Activated CD8-positive, alpha-beta T cell treated with anti-CD3 and anti-CD28 coated beads for 36 hours (primary cell): ENCODE data around the gene CBFA2T3. TPM values are rescaled to one million over a fixed set of nuclear protein-coding genes. Genes with fewer than 3 reads are reported as not detected.

ENCODE experiments used
- ATAC-seq: fragments of 200-7000 bp; cut with Tn5 transposase; one replicate; pipeline ENCODE4 v1.10.0; 2021; ENCODE audit warnings: mild to moderate bottlenecking, moderate library complexity
- CTCF ChIA-PET: fragments of 350-600 bp; sonication (Branson Sonifier 250); formaldehyde crosslinking; loops from one replicate; lab custom pipeline; 2021; ENCODE audit warnings: antibody characterized with exemption; lab: Charles Lee
- POLR2A ChIA-PET: fragments of 350-600 bp; sonication (Branson Sonifier 250); formaldehyde crosslinking; loops from one replicate; lab custom pipeline; 2021; ENCODE audit warnings: antibody characterized with exemption; lab: Charles Lee
- DNase-seq: peaks from one replicate; pipeline ENCODE4 v3.0.0-alpha.2; 2020
- H3K27ac Mint-ChIP-seq: one replicate; pipeline ENCODE4 v1.8.0; 2021; ENCODE audit warnings: mild to moderate bottlenecking, mixed read lengths
- H3K27me3 Mint-ChIP-seq: one replicate; pipeline ENCODE4 v1.8.0; 2021; ENCODE audit warnings: mixed read lengths
- H3K36me3 Mint-ChIP-seq: one replicate; pipeline ENCODE4 v1.8.0; 2021; ENCODE audit warnings: low read depth, mixed read lengths
- H3K4me1 Mint-ChIP-seq: one replicate; pipeline ENCODE4 v1.8.0; 2021; ENCODE audit warnings: low read depth, mixed read lengths
- H3K4me3 Mint-ChIP-seq: one replicate; pipeline ENCODE4 v1.8.0; 2021; ENCODE audit warnings: mild to moderate bottlenecking, moderate library complexity, mixed read lengths
- H3K9me3 Mint-ChIP-seq: one replicate; pipeline ENCODE4 v1.8.0; 2021; ENCODE audit warnings: mixed read lengths
- intact Hi-C: fragments of 100-400 bp; cut with micrococcal nuclease; formaldehyde crosslinking; loops from one replicate; pipeline ENCODE4 v1.10.0; 2022
- total RNA-seq, 2 experiments: library from RNA; stranded (reverse); gene quantifications; one replicate each; pipeline ENCODE4 v1.2.3, GENCODE V29; 2021
- TF ChIP-seq, protein P1 (sequence below): fragments of 200-600 bp; IDR thresholded peaks from one replicate; pipeline ENCODE4 v1.8.0; 2022; ENCODE audit warnings: antibody characterized with exemption, mild to moderate bottlenecking

Gene CBFA2T3
- total RNA-seq, 2 experiments from 2014 or later, result 0.14 to 0.34 TPM

DNA sequence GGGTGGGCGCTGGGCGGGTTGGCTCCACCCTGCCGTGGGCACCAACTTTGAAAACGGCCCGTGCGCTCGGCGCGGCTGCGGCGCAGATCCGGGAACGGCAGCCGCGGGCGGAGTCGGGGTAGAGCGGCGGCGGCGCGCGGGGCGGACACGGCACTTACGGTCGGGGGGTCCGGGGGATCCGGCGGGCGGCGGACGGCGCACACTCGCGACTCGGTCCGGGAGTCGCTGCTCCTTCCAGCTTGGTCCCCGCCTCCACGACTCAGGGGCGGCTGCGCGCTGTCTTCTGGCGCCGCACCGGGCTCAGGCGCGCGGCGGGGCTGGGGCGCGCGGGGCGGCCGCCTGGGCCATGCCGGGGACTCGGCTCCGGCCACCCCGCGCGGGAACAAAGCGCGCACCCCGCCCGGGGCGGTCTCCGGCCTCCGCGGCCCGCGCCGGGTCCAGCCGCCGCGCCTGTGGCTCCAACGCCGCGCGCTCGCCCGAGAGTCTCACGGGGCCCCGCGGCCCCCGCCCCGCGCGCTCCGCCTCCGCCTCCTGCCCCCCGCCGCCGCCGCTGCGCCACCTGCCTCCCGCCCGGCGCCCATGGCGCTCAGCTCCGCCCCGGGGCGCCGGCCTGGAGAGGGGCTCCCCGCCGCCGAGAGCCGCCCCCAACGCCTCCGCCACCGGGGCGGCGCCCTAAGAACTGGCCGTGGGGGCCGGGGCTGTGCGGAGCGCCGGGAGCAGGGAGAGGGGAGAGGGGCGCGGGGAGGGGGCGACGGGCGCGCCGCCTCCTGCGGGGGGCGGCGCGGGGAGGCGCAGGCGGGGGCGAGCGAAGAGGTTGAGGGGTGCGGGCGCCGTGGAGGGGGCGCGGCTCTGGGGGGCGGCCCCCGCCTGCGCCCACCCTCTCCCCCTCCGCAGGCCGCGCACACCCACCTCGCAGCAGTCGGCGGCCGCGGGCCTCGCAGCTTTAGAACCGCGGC, 35.9 kb downstream of the CBFA2T3 start:
- peaks cover 53% of the 10 kb centered on the region for H3K27me3 Mint-ChIP-seq
- ATAC-seq, result peak; percentile 28

DNA sequence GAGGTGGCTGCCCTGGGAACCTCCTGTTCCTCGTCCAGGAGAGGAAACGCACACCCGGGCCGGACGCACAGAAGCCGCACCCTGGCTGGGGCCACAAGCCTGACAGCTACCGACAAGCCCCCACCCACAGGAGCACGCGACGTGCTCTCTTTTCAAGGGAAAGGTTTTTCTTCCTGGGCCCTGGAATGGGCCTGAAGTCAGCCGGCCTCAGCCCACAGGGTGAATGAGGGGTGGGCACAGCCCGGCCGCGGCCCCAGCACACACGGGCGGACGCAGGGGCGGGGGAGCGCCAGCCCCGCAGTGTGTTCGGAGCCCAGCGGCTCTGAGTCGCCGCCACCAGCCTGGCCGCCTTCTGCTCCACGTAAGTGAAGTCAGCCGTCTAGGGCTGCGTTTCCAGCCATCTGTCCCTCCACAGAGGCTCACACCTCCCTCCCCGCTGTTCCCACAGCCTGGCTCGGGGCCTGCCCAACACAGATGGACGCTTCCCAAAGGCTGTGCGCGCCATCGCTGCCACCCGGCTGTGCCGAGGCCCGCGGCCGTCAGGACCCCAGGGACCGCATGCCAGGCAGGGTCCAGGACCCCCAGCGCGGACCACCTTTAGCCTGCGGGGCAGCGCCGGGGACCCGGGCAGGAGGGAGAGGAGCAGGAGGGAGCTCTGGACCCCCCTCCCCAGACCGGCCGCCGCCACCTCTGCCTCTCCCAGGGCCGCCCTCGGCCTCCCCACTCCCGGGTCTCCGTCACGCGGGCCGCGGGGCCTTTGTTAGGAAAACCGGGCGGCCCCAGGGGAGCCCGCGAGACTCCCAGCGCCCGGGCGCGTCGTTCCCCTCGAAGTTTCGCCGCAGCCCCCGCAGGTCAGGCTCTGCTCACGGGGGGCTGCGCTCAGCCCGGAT, 36.8 kb downstream of the CBFA2T3 start:
- Mint-ChIP-seq H3K27ac (no peak overlapping the region), H3K4me3 (no peak overlapping the region), H3K9me3 (no peaks in the 10 kb centered on the region), H3K4me1 (peaks cover 9% of the 10 kb centered on the region), H3K27me3 (peaks cover 55% of the 10 kb centered on the region), H3K36me3 (no peaks in the 10 kb centered on the region)
- CTCF ChIA-PET, result interaction anchor here (1.7 kb wide), 1 partner anchor 227 kb away, joined by 5 read pairs; no protein-coding TSS in a partner anchor
- POLR2A ChIA-PET, result interaction anchor here (0.6 to 1.2 kb wide), 2 partner anchors 46 to 156 kb away, joined by 3 read pairs; no protein-coding TSS in a partner anchor
- intact Hi-C loops, result loop anchor here (5.0 to 10.0 kb wide), 3 partner anchors 155 to 275 kb away; partner anchors contain the start of genes ACSF3 and ZNF778
- DNase-seq, result peak; percentile 23
- ATAC-seq, result peak; percentile 34
- TF ChIP-seq, protein P1, sequence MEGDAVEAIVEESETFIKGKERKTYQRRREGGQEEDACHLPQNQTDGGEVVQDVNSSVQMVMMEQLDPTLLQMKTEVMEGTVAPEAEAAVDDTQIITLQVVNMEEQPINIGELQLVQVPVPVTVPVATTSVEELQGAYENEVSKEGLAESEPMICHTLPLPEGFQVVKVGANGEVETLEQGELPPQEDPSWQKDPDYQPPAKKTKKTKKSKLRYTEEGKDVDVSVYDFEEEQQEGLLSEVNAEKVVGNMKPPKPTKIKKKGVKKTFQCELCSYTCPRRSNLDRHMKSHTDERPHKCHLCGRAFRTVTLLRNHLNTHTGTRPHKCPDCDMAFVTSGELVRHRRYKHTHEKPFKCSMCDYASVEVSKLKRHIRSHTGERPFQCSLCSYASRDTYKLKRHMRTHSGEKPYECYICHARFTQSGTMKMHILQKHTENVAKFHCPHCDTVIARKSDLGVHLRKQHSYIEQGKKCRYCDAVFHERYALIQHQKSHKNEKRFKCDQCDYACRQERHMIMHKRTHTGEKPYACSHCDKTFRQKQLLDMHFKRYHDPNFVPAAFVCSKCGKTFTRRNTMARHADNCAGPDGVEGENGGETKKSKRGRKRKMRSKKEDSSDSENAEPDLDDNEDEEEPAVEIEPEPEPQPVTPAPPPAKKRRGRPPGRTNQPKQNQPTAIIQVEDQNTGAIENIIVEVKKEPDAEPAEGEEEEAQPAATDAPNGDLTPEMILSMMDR, result no peak

More for the DNA sequence above, 35.9 kb downstream of the CBFA2T3 start:
- Mint-ChIP-seq H3K36me3 (no peaks in the 10 kb centered on the region), H3K9me3 (no peaks in the 10 kb centered on the region), H3K27ac (no peak overlapping the region), H3K4me3 (no peak overlapping the region), H3K4me1 (peaks cover 9% of the 10 kb centered on the region)
- CTCF ChIA-PET, result interaction anchor here (0.8 to 2.2 kb wide), 4 partner anchors 16 to 272 kb away, joined by 3 to 10 read pairs (median 4); no protein-coding TSS in a partner anchor
- DNase-seq, result no peak
- intact Hi-C loops, result loop anchor here (5.0 to 10.0 kb wide), 3 partner anchors 154 to 274 kb away; partner anchors contain the start of genes ACSF3 and ZNF778
- TF ChIP-seq, protein P1, result no peak
- POLR2A ChIA-PET, result no interaction called here

DNA sequence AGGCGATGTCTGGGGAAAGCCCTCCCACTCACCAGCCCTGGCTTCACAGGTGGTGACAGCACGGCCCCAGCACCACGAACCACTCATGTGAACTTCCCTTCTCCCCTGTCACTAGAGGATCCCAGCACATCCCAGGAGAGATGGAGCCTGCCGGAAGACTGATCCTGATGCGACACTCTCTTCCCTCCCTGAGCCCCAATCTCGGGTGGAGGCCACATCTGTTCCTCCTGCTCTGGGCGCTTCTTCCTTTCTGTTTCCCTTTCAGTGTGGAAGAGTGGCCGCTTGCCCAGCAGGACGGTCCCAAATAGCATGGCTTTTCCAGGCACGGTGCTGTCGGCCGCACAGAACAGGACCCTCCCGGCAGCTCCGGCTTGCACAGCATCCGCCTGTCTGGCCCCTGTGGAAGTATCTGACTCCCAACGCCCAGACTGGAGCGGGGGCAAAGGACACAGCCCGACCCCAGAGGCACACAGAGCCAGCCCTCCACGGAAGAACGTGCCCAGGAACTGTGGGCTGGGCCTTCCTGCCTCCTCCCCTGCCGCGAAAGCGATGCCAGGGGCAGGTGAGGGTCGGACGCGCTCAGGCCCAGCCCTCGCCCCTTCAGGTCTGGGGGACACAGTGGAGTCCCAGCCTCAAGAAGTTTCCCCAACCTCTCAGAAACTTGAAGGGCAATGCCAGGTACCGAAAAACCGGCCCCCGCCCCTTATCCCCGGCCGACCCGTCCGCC, 37.6 kb downstream of the CBFA2T3 start:
- Mint-ChIP-seq H3K27me3 (peaks cover 52% of the 10 kb centered on the region), H3K4me3 (no peak overlapping the region), H3K27ac (no peak overlapping the region), H3K36me3 (no peaks in the 10 kb centered on the region), H3K9me3 (no peaks in the 10 kb centered on the region), H3K4me1 (peaks cover 9% of the 10 kb centered on the region)
- DNase-seq (peak; percentile 21), ATAC-seq (no peak)
- intact Hi-C loops, result no loop called here
- POLR2A ChIA-PET, result interaction anchor here (0.6 to 1.2 kb wide), 2 partner anchors 46 to 155 kb away, joined by 3 read pairs; no protein-coding TSS in a partner anchor
- CTCF ChIA-PET, result interaction anchor here (1.7 kb wide), 1 partner anchor 227 kb away, joined by 5 read pairs; no protein-coding TSS in a partner anchor
- TF ChIP-seq, protein P1, result no peak

DNA sequence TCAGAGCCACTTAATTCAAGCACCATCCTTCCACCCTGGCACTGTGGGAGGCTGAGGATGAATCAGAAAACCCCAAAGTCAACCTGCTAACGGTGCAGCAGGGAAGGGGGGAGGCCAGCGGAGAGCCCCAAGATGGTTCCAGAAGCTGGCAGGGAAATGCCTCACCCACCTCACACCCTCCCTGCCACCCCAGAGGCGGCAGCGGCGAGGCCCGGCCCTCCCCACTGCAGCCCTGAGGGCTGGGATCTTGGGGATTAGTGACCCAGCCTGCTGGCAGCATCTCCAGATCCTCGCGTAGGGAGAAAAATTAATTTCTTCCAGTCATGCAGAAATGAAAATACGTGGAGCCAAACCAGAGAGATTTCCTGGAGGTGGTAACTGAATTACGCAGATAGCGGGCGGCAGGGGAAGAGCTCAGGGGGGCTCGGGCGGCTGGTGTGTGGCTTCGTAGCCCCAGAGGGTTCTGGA, 38.2 kb downstream of the CBFA2T3 start:
- H3K36me3 Mint-ChIP-seq, result no peaks in the 10 kb centered on the region
- intact Hi-C loops, result no loop called here
- DNase-seq (peak; percentile 32), ATAC-seq (no peak)
- peaks cover 9% of the 10 kb centered on the region for H3K4me1 Mint-ChIP-seq
- H3K9me3 Mint-ChIP-seq, result no peaks in the 10 kb centered on the region
- H3K4me3 Mint-ChIP-seq, result no peak overlapping the region
- H3K27ac Mint-ChIP-seq, result no peak overlapping the region
- peaks cover 50% of the 10 kb centered on the region for H3K27me3 Mint-ChIP-seq
- POLR2A ChIA-PET, result interaction anchor here (1.2 kb wide), 1 partner anchor 45 kb away, joined by 3 read pairs; no protein-coding TSS in a partner anchor
- CTCF ChIA-PET, result interaction anchor here (1.7 kb wide), 1 partner anchor 228 kb away, joined by 5 read pairs; no protein-coding TSS in a partner anchor
- TF ChIP-seq, protein P1, result no peak
